Right lobe of liver (tissue), 6 donors: ENCODE measurements around the gene BTBD2. TPM values are rescaled to one million over a fixed set of nuclear protein-coding genes. Genes with fewer than 3 reads are reported as not detected.

Experiments
- ATAC-seq, 4 donors: fragments of 200-7000 bp; cut with Tn5 transposase; one replicate each; pipeline ENCODE4 v1.9.1; 2020; ENCODE audit warnings: mild to moderate bottlenecking in 4 of 4, moderate library complexity in 4 of 4
- DNase-seq, 3 donors: peaks; one replicate each; pipeline ENCODE4 v3.0.0-alpha.2; 2020
- H3K27ac ChIP-seq, 3 donors: fragments of 200-600 bp; one replicate each; pipeline ENCODE4 v1.8.0; 2022
- H3K27me3 ChIP-seq, 2 donors: fragments of 200-600 bp; one replicate each; pipeline ENCODE4 v1.8.0; 2022
- H3K36me3 ChIP-seq, 4 donors: fragments of 200-600 bp; sonication (generic) in 1 of 4; one replicate each; pipeline versions ENCODE4 v1.5.1 to v1.8.0; 2017 to 2022; ENCODE audit warnings: control low read depth in 1 of 4
- H3K4me1 ChIP-seq, 4 donors: fragments of 200-600 bp; sonication (generic) in 1 of 4; one replicate each; pipeline versions ENCODE4 v1.5.1 to v1.8.0; 2017 to 2022; ENCODE audit warnings: control low read depth in 1 of 4
- H3K4me3 ChIP-seq, 3 donors: fragments of 200-600 bp; one replicate each; pipeline ENCODE4 v1.8.0; 2022
- H3K9me3 ChIP-seq, 4 donors: fragments of 200-600 bp; sonication (generic) in 1 of 4; one replicate each; pipeline versions ENCODE4 v1.5.1 to v1.8.0; 2017 to 2022; ENCODE audit warnings: control low read depth in 1 of 4
- CTCF ChIP-seq, 4 donors: fragments of 200-600 bp in 3 of 4; fragments of 450-650 bp in 1 of 4; IDR thresholded peaks; one replicate each; pipeline versions ENCODE4 v1.5.1 to v1.8.0; 2016 to 2022; ENCODE audit warnings: antibody characterized with exemption in 4 of 4, mild to moderate bottlenecking in 2 of 4
- POLR2A ChIP-seq: fragments of 450-650 bp; IDR thresholded peaks from one replicate; pipeline ENCODE4 v1.6.1; 2017; ENCODE audit warnings: antibody characterized with exemption, mild to moderate bottlenecking
- WGBS: methylation state at CpG from one replicate; pipeline ENCODE4 v1.1.6; 2018; ENCODE audit warnings: low coverage, low lambda C conversion rate; ENCODE audit not compliant: insufficient coverage; ENCODE audit errors: missing lambda C conversion rate; 5-methylcytosine and 5-hydroxymethylcytosine counted together
- intact Hi-C, 2 donors: fragments of 100-400 bp; cut with DNase I; formaldehyde crosslinking; loops; one replicate each; pipeline versions ENCODE4 v1.11.2 to v1.14.1; 2022
- total RNA-seq, 6 experiments: library from RNA; depleted of rRNA in 2 of 6; stranded (reverse); fragments of >200 nt in 2 of 6; fragmentation: NEBNext Ultra II Directional in 3 of 6; extraction: Animal tissue kit (Norgen Biotek cat#: 25700) in 3 of 6; gene quantifications; one replicate each; pipeline versions ENCODE4 v1.1.0 to v1.2.4, GENCODE V29; 2016 to 2023
- donor health status: DM: no; HTN: yes; CAD: no.
- donor health status: DM: no; HTN: no; CAD: no.
- donor health status: DM: no; HTN: no; CAD: no.
- donor health status: DM: no; HTN: yes; CAD: no.
- donor health status: DM: no; HTN: yes; CAD: no.

BTBD2 gene
- total RNA-seq, 6 experiments from 2014 or later, result 22.2 to 42.6 (median 29.2) TPM

GRCh38 chr19:1944088-1944915 lies 71.2 kb downstream of the BTBD2 start:
- TF ChIP-seq CTCF (IDR thresholded peaks at IDR 0.05) (no peak), POLR2A (no peak)
- intact Hi-C loops, result no loop called here
- 74% methylated on average over 11 of the region's 42 CpGs for WGBS
- H3K27ac ChIP-seq, result no peak overlapping the region
- H3K36me3 ChIP-seq, result no peaks in the 10 kb centered on the region
- H3K4me1 ChIP-seq, result peaks cover 0 to 6% (median 2%) of the 10 kb centered on the region in 4 donors
- no peaks in the 10 kb centered on the region for H3K9me3 ChIP-seq
- DNase-seq (peak in 1 of 3 donors; percentile 55), ATAC-seq (no peak)
- H3K27me3 ChIP-seq, result no peaks in the 10 kb centered on the region
- no peak overlapping the region for H3K4me3 ChIP-seq

- WGBS, result 60% methylated on average over 1 of the region's 22 CpGs
- TF ChIP-seq POLR2A, result no peak
- H3K36me3 ChIP-seq, result no peaks in the 10 kb centered on the region
- no peak for DNase-seq
- intact Hi-C loops, result no loop called here
- peaks cover 0 to 6% (median 2%) of the 10 kb centered on the region in 4 donors for H3K4me1 ChIP-seq
- no peaks in the 10 kb centered on the region for H3K9me3 ChIP-seq
- no peaks in the 10 kb centered on the region for H3K27me3 ChIP-seq
- no peak overlapping the region for H3K27ac ChIP-seq
- no peak for ATAC-seq
- no peak overlapping the region for H3K4me3 ChIP-seq
These were observed 71.8 kb downstream of the BTBD2 start for GRCh38 chr19:1943661-1944087.

GRCh38 chr19:1942934-1943555 lies 72.5 kb downstream of the BTBD2 start:
- H3K27me3 ChIP-seq, result no peaks in the 10 kb centered on the region
- peaks cover 0 to 6% (median 2%) of the 10 kb centered on the region in 4 donors for H3K4me1 ChIP-seq
- no peaks in the 10 kb centered on the region for H3K36me3 ChIP-seq
- TF ChIP-seq POLR2A (no peak), CTCF (IDR thresholded peaks at IDR 0.05) (no peak)
- DNase-seq, result no peak
- WGBS, result 36% methylated on average over 15 of the region's 21 CpGs
- intact Hi-C loops, result no loop called here
- H3K9me3 ChIP-seq, result no peaks in the 10 kb centered on the region
- no peak for ATAC-seq
- H3K27ac ChIP-seq, result peak overlapping the region; percentile 58 to 92 (median 63)
- H3K4me3 ChIP-seq, result peak overlapping the region; percentile 34 to 85 (median 45)

- TF ChIP-seq POLR2A, result peak; percentile 30
- TF ChIP-seq CTCF (IDR thresholded peaks at IDR 0.05), result no peak
- H3K27ac ChIP-seq, result peak overlapping the region; percentile 58 to 92 (median 63)
- peak; percentile 79 to 83 (median 83) for DNase-seq
- H3K27me3 ChIP-seq, result no peaks in the 10 kb centered on the region
- intact Hi-C loops, result no loop called here
- WGBS, result 6% methylated on average over 15 of the region's 40 CpGs
- no peaks in the 10 kb centered on the region for H3K9me3 ChIP-seq
- peak overlapping the region; percentile 34 to 85 (median 45) for H3K4me3 ChIP-seq
- H3K4me1 ChIP-seq, result peaks cover 0 to 6% (median 2%) of the 10 kb centered on the region in 4 donors
- peak; percentile 60 to 75 (median 66) for ATAC-seq
- H3K36me3 ChIP-seq, result no peaks in the 10 kb centered on the region
These were observed 73.2 kb downstream of the BTBD2 start for GRCh38 chr19:1942078-1942933.
